Activated CD4-positive, alpha-beta T cell treated with anti-CD3 and anti-CD28 coated beads for 36 hours (primary cell): ENCODE measurements around the gene CES3. TPM values are rescaled to one million over a fixed set of nuclear protein-coding genes. Genes with fewer than 3 reads are reported as not detected.

Experiments
- total RNA-seq, 2 experiments: library from RNA; stranded (reverse); gene quantifications; one replicate each; pipeline ENCODE4 v1.2.3, GENCODE V29; 2021

CES3 gene
- total RNA-seq, 2 experiments from 2014 or later, result 1.6 to 1.9 TPM

Other genes with a start within 250 kb of the CES3 start
- gene DYNC1LI2, start 209.7 kb upstream of the CES3 start, total RNA-seq, result 10 to 100 TPM; 32.3 to 35.7 TPM
- under 1 TPM in 1 of 2 experiments, not detected in 1; 0.14 TPM for gene TERB1, start 159.7 kb upstream of the CES3 start, total RNA-seq
- 100 to 1,000 TPM; 102 to 125 TPM for gene NAE1, start 130.3 kb upstream of the CES3 start, total RNA-seq
- gene CA7, start 116.9 kb upstream of the CES3 start, total RNA-seq, result under 1 TPM in 1 of 2 experiments, not detected in 1; 0.16 TPM
- 10 to 100 TPM; 27.8 to 36.6 TPM for gene PDP2, start 80.8 kb upstream of the CES3 start, total RNA-seq
- gene CDH16, start 42.4 kb upstream of the CES3 start, total RNA-seq, result not detected
- gene RRAD, start 35.7 kb upstream of the CES3 start, total RNA-seq, result under 1 TPM; 0.19 to 0.55 TPM
- gene CIAO2B, start 26.9 kb upstream of the CES3 start, total RNA-seq, result 100 to 1,000 TPM; 171 to 186 TPM
- gene CES2, start 25.8 kb upstream of the CES3 start, total RNA-seq, result 10 to 100 TPM; 30.5 to 31.6 TPM
- gene CES4A, start 27.3 kb downstream of the CES3 start, total RNA-seq, result 10 to 100 TPM; 13.5 to 15.7 TPM
- gene CBFB, start 67.9 kb downstream of the CES3 start, total RNA-seq, result 10 to 100 TPM; 84.6 to 90.2 TPM
- gene PHAF1, start 148.7 kb downstream of the CES3 start, total RNA-seq, result 10 to 100 TPM; 12.7 to 14.0 TPM
- gene B3GNT9, start 189.7 kb downstream of the CES3 start, total RNA-seq, result 1 to 10 TPM; 2.3 to 3.0 TPM
- gene TRADD, start 198.6 kb downstream of the CES3 start, total RNA-seq, result 10 to 100 TPM; 22.0 to 34.0 TPM
- gene FBXL8, start 198.7 kb downstream of the CES3 start, total RNA-seq, result 10 to 100 TPM; 15.5 to 21.0 TPM
- 10 to 100 TPM; 15.7 to 20.7 TPM for gene HSF4, start 203.5 kb downstream of the CES3 start, total RNA-seq
- gene NOL3, start 209.3 kb downstream of the CES3 start, total RNA-seq, result 10 to 100 TPM; 15.5 to 17.5 TPM
- 10 to 100 TPM; 28.8 to 30.4 TPM for gene MATCAP1, start 222.7 kb downstream of the CES3 start, total RNA-seq
- under 1 TPM in 1 of 2 experiments, not detected in 1; 0.16 TPM for gene EXOC3L1, start 228.9 kb downstream of the CES3 start, total RNA-seq
- 100 to 1,000 TPM in 1 of 2 experiments, 10 to 100 TPM in 1; 91.4 to 110 TPM for gene E2F4, start 230.9 kb downstream of the CES3 start, total RNA-seq
- 1 to 10 TPM; 3.0 to 4.6 TPM for gene ELMO3, start 237.9 kb downstream of the CES3 start, total RNA-seq